ENCODE results near the gene LDLRAD4.

The LDLRAD4 gene

DNA sequence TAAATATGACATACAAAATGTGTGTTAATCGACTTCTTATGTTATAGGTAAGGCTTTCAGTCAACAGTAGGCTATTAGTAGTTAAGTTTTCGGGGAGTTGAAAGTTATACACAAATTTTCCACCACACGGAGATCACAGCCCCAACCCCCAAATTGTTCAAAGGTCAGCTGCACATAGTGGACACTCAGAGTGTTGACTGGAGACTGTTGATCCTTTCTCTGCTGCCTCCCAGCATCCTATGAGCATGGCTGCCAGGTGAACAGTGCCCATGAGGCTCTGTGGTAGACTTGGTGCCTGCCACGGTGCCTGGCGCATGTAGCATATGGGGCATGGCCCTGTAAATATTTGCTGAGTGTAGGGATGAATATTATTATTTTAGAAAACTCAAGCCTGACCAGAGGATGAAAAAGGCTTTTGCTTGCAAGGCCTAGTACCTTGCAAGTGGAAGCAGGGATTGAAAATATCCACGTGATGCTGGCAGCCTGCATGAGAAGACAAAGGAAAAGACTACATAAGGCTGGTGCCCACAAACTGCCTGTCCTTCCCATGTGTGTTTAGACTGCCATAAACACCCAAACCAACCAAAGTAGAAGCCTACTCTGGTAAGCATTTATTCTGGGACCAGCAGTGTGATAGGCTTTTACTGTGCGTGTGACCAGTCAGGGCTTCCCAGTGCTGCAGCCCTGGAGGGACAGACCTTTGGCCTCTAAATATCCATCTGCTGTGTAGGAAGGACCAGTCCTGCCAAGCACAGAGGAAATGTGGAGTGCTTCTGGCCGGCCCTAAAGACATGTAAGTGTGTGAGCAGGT is 226.1 kb downstream of the LDLRAD4 start:
- H3K36me3 Mint-ChIP-seq (ENCODE audit: low read depth) = no peaks in the 10 kb centered on the region
- H3K27me3 Mint-ChIP-seq (ENCODE audit: low read depth) = peaks cover 12% of the 10 kb centered on the region
- H3K4me3 Mint-ChIP-seq = no peak overlapping the region

DNA sequence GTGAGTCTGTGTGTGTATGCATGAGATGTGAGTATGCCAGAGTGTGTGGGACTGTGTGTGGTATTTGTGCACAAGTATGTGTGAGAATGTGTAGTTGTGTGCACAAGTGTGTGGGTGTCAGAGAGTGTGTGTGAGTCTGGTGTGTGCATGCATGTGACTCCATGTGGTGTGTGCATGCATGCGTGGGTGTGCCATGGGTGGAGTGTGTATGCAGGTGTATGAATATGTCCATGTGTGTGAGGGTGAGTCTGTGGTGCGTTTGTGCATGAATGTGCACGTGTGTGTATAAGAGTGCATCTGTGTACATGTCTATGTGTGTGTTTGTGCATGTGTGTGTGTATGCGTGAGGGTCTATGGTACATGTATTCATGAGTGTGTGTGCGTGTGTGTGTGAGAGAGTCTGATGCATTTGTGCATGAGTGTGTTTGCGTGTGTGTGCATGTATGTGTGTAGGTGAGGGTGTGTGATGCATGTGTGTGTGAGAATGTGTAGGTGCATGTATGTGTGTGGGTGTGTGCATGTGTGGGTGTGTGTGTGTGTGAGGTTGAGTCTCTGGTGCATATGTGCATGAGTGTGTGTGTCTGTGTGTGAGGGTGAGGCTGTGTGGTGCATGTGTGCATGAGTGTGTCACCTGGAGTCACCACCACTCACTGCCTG is 226.8 kb downstream of the LDLRAD4 start:
- no peak overlapping the region for H3K27ac Mint-ChIP-seq
- TF ChIP-seq, protein P1, sequence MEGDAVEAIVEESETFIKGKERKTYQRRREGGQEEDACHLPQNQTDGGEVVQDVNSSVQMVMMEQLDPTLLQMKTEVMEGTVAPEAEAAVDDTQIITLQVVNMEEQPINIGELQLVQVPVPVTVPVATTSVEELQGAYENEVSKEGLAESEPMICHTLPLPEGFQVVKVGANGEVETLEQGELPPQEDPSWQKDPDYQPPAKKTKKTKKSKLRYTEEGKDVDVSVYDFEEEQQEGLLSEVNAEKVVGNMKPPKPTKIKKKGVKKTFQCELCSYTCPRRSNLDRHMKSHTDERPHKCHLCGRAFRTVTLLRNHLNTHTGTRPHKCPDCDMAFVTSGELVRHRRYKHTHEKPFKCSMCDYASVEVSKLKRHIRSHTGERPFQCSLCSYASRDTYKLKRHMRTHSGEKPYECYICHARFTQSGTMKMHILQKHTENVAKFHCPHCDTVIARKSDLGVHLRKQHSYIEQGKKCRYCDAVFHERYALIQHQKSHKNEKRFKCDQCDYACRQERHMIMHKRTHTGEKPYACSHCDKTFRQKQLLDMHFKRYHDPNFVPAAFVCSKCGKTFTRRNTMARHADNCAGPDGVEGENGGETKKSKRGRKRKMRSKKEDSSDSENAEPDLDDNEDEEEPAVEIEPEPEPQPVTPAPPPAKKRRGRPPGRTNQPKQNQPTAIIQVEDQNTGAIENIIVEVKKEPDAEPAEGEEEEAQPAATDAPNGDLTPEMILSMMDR (IDR thresholded peaks at IDR 0.05; ENCODE audit: unreplicated experiment in 3 of 3) = no peak
- no peak overlapping the region for H3K4me3 Mint-ChIP-seq
- H3K36me3 Mint-ChIP-seq (ENCODE audit: low read depth) = no peaks in the 10 kb centered on the region
- H3K27me3 Mint-ChIP-seq (ENCODE audit: low read depth) = peaks cover 13% of the 10 kb centered on the region
- no peaks in the 10 kb centered on the region for H3K9me3 Mint-ChIP-seq
- H3K4me1 Mint-ChIP-seq = peaks cover 41% of the 10 kb centered on the region

More for the DNA sequence above, 226.1 kb downstream of the LDLRAD4 start:
- TF ChIP-seq, protein P1 (IDR thresholded peaks at IDR 0.05; ENCODE audit: unreplicated experiment in 3 of 3) = no peak
- H3K27ac Mint-ChIP-seq = no peak overlapping the region
- peaks cover 38% of the 10 kb centered on the region for H3K4me1 Mint-ChIP-seq
- no peaks in the 10 kb centered on the region for H3K9me3 Mint-ChIP-seq

DNA sequence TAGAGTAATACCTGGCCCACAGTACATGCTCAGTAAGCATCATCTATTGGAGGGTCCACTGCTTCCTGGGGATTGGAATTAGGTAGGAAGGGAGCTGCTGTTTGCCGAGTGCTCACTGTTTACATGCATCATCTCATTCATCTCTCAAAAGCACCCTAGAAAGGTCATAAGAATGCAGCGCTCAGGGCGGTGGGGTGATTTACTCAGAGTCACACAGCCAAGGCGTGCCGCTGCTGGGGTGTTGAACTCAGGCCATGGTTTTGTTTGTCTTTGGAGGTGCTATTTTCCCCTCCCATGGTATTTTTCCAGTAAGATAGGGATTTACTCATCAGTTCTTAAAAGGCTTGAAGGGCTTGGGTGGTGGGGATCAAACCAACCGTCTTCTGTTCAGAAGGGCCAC is 227.5 kb downstream of the LDLRAD4 start:
- TF ChIP-seq, protein P1 (IDR thresholded peaks at IDR 0.05; ENCODE audit: unreplicated experiment in 3 of 3) = no peak
- H3K4me3 Mint-ChIP-seq = no peak overlapping the region
- peaks cover 20% of the 10 kb centered on the region for H3K27me3 Mint-ChIP-seq (ENCODE audit: low read depth)
- H3K36me3 Mint-ChIP-seq (ENCODE audit: low read depth) = no peaks in the 10 kb centered on the region
- no peaks in the 10 kb centered on the region for H3K9me3 Mint-ChIP-seq
- no peak overlapping the region for H3K27ac Mint-ChIP-seq
- H3K4me1 Mint-ChIP-seq = peaks cover 43% of the 10 kb centered on the region

DNA sequence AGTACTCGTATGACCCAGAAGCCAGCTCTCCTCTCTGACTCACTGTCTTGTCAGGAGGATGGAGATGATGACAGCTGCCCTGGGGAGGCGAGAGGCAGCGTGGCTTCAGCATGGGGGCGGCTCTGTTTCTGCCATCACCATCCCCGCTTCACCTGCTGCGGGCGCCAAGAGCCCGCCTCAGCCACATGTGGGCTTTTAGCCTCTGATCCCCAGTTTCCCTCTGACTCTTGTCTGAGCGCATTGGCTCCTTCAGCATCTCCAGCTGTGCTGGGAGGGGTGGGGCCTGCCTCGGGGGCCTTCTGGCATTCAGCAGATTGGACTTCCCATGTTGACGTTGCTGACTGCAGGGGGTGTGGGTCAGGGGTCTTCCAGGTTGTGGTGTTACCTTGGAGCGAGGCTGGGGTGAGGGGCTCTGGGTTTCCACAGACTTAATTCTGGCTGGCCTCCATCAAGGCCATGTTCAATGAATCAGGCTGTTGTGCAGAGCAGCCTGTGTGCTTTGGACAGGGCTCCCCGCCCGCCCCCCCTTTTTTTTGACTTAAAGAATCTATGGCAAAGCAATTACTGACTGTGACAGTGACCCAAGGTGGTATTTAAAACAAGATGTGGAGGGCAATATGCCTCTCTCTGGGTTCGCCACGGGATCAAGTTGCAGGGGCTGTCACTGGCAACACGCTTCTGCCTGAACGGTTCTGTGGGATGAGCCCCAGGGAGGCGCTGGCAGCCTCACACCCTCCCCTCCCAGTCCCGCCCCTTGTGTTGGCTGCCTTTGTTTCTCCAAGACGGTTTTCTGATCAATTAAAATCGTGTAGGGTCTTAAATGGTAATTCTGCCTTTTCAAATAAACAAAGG is 228.3 kb downstream of the LDLRAD4 start:
- Mint-ChIP-seq H3K27me3 (ENCODE audit: low read depth) (peaks cover 24% of the 10 kb centered on the region), H3K4me3 (peak overlapping the region in 2 of 3 experiments; percentile 24 to 31), H3K4me1 (peaks cover 38% of the 10 kb centered on the region), H3K9me3 (no peaks in the 10 kb centered on the region), H3K27ac (peak overlapping the region in 2 of 3 experiments; percentile 79 to 93), H3K36me3 (ENCODE audit: low read depth) (no peaks in the 10 kb centered on the region)
- TF ChIP-seq, protein P1 (IDR thresholded peaks at IDR 0.05; ENCODE audit: unreplicated experiment in 3 of 3) = no peak

DNA sequence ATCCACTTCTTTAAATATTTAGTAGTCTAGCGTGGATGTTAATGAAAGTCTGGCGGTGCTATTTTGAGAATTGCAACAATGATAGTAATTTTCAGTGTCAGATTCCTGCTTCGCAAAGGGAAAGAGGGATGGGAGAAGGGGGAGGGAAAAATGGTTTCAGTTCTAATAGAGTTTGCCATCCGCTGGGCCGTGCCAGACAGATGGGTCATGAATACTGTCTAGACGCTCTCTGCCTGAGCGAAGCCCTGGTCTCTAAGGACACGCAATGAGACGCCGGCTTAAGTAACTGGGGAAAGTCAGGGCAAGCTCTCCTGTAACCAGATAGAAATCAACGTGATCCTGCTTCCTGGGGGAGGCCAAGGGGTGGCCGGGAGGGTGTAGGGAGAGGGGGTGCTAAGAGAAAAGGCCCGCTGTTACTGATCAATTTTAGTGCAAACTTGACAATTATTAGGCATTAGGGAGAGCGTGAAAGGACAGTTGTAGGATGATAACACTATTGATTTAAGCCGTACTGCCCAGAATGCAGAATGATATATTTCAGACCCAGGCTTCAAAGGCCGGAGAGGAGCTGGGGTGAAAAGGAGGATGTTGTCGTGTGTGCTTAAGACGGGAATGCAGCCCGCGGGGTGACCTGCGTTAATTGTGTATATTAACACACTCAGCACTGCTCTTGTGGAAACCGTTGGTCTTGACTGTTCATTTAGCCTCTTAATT is 229.2 kb downstream of the LDLRAD4 start:
- TF ChIP-seq, protein P1 (IDR thresholded peaks at IDR 0.05; ENCODE audit: unreplicated experiment in 3 of 3) = no peak
- Mint-ChIP-seq H3K27me3 (ENCODE audit: low read depth) (peaks cover 31% of the 10 kb centered on the region), H3K36me3 (ENCODE audit: low read depth) (no peaks in the 10 kb centered on the region), H3K4me1 (peaks cover 47% of the 10 kb centered on the region), H3K4me3 (peak overlapping the region; percentile 47 to 60 (median 60)), H3K27ac (peak overlapping the region; percentile 79 to 93 (median 91)), H3K9me3 (no peaks in the 10 kb centered on the region)

All from nephron (organoid).